Measurements from ENCODE around the gene CYP4F2. TPM values are rescaled to one million over a fixed set of nuclear protein-coding genes. Genes with fewer than 3 reads are reported as not detected.

Gene CYP4F2
- total and polyA plus RNA-seq, 9 of the 15 experiments (the other 6 are each of a cell fraction or from before 2014, with no cell fraction given) = 0.10 to 0.56 (median 0.32) TPM; not detected in 2

- Histone ChIP-seq H3K27ac (ENCODE audit: extremely low read depth, low read depth, low read length) (no peak overlapping the region), H3K9me3 (replicated peaks; ENCODE audit: control insufficient read depth, insufficient read depth, low read depth, low read length) (no peaks in the 10 kb centered on the region), H3K27me3 (ENCODE audit: control insufficient read depth in 2 of 2, insufficient read depth in 2 of 2, low read length in 2 of 2) (0 out of 5 replicates have a peak, but pooled peaks cover 0 to 3% of the 10 kb centered on the region in 2 experiments), H3K9ac (ENCODE audit: insufficient read depth in 1 of 2, low read depth in 2 of 2, low read length in 2 of 2) (no peak overlapping the region), H3K4me1 (replicated peaks in 1 of 2; ENCODE audit: control insufficient read depth in 2 of 2, insufficient read depth in 2 of 2, low read length in 2 of 2) (peaks cover 9 to 24% of the 10 kb centered on the region in 2 experiments), H3K9me1 (ENCODE audit: control insufficient read depth, insufficient read depth, low read length) (no peaks in the 10 kb centered on the region), H4K20me1 (replicated peaks; ENCODE audit: control insufficient read depth, insufficient read depth, low read length) (no peaks in the 10 kb centered on the region), H3K4me3 (no peak overlapping the region), H3K79me2 (ENCODE audit: control insufficient read depth, insufficient read depth, low read length) (no peaks in the 10 kb centered on the region), H3K36me3 (ENCODE audit: control insufficient read depth, insufficient read depth, low read length) (no peaks in the 10 kb centered on the region), H3K4me2 (ENCODE audit: insufficient read depth, low read length) (no peak overlapping the region), H2AFZ (ENCODE audit: low read depth, low read length) (no peak overlapping the region)
- POLR2A ChIA-PET = no interaction called here
- ATAC-seq (no peak), DNase-seq (ENCODE audit: extremely low read depth in 1 of 4, low spot score in 3 of 4) (no peak), FAIRE-seq (no peak)
- CTCF ChIA-PET (ENCODE audit: low intra/inter-chr PET ratio) = no interaction called here
- WGBS (ENCODE audit: insufficient coverage, low coverage, missing lambda C conversion rate) = 34% methylated on average over 4 of the region's 7 CpGs
- no TSS peak for BruUV-seq (replicated peaks)
- in situ Hi-C loops (cut with MboI) (no loop called here), intact Hi-C loops (cut with micrococcal nuclease) (loop anchor here (10.0 kb wide), 1 partner anchor 228 kb away; no protein-coding TSS in a partner anchor)
- TF ChIP-seq ZSCAN29 (IDR thresholded peaks at IDR 0.05) (no peak), RNF2 (IDR thresholded peaks at IDR 0.05) (no peak), HNRNPK (IDR thresholded peaks at IDR 0.05; ENCODE audit: low read depth, low read length, poor library complexity, severe bottlenecking) (peak; percentile 84)
Observed at GRCh38 chr19:15862444-15862843, 35.4 kb downstream of the CYP4F2 start.

GRCh38 chr19:15860522-15860921 is 37.4 kb downstream of the CYP4F2 start:
- FAIRE-seq = no peak
- intact Hi-C loops (cut with micrococcal nuclease) (loop anchor here (10.0 kb wide), 1 partner anchor 226 kb away; no protein-coding TSS in a partner anchor), in situ Hi-C loops (cut with MboI) (no loop called here)
- Histone ChIP-seq H3K36me3 (ENCODE audit: control insufficient read depth, insufficient read depth, low read length) (no peaks in the 10 kb centered on the region), H2AFZ (ENCODE audit: low read depth, low read length) (no peak overlapping the region), H3K79me2 (ENCODE audit: control insufficient read depth, insufficient read depth, low read length) (no peaks in the 10 kb centered on the region), H3K4me1 (replicated peaks in 1 of 2; ENCODE audit: control insufficient read depth in 2 of 2, insufficient read depth in 2 of 2, low read length in 2 of 2) (peaks cover 9 to 24% of the 10 kb centered on the region in 2 experiments), H3K9ac (ENCODE audit: insufficient read depth in 1 of 2, low read depth in 2 of 2, low read length in 2 of 2) (no peak overlapping the region), H3K27ac (ENCODE audit: extremely low read depth, low read depth, low read length) (no peak overlapping the region), H3K27me3 (ENCODE audit: control insufficient read depth in 2 of 2, insufficient read depth in 2 of 2, low read length in 2 of 2) (0 out of 5 replicates have a peak, but pooled peaks cover 0 to 3% of the 10 kb centered on the region in 2 experiments), H3K9me3 (replicated peaks; ENCODE audit: control insufficient read depth, insufficient read depth, low read depth, low read length) (no peaks in the 10 kb centered on the region), H3K4me3 (no peak overlapping the region), H3K9me1 (ENCODE audit: control insufficient read depth, insufficient read depth, low read length) (no peaks in the 10 kb centered on the region), H4K20me1 (replicated peaks; ENCODE audit: control insufficient read depth, insufficient read depth, low read length) (no peaks in the 10 kb centered on the region), H3K4me2 (ENCODE audit: insufficient read depth, low read length) (no peak overlapping the region)
- ChIA-PET POLR2A (no interaction called here), CTCF (ENCODE audit: low intra/inter-chr PET ratio) (no interaction called here)
- ATAC-seq = no peak
- 16% methylated on average over 6 of the region's 6 CpGs for WGBS (ENCODE audit: insufficient coverage, low coverage, missing lambda C conversion rate)
- no TSS peak for BruUV-seq (replicated peaks)
- no peak for DNase-seq (ENCODE audit: extremely low read depth in 1 of 4, low spot score in 3 of 4)
- TF ChIP-seq RBM34 (IDR thresholded peaks at IDR 0.05; ENCODE audit: borderline replicate concordance, insufficient read depth, low read length) (no peak), ETV5 (CRISPR knock-in tag; IDR thresholded peaks at IDR 0.05; ENCODE audit: low read depth) (no peak), FOXO4 (CRISPR knock-in tag; IDR thresholded peaks at IDR 0.05) (no peak), ATF3 (IDR thresholded peaks at IDR 0.05) (no peak), ATF3 (CRISPR knock-in tag; conservative IDR thresholded peaks at IDR 0.05) (no peak), ETV1 (tag; conservative IDR thresholded peaks at IDR 0.05; ENCODE audit: low read depth) (no peak), ZNF507 (tag; conservative IDR thresholded peaks at IDR 0.05) (no peak), SAP30 (IDR thresholded peaks at IDR 0.05; ENCODE audit: borderline replicate concordance, insufficient read depth, low read depth, low read length, poor library complexity, severe bottlenecking) (no peak), MIER1 (IDR thresholded peaks at IDR 0.05; ENCODE audit: low read depth) (no peak)

Measured in K562 (cell line).